Naive B cell (primary cell): ENCODE data around the gene NELFB. TPM values are rescaled to one million over a fixed set of nuclear protein-coding genes. Genes with fewer than 3 reads are reported as not detected.

ENCODE experiments used
- ATAC-seq, 2 donors: fragments of 150-1000 bp; cut with Tn5 transposase; 2 replicates each; pipeline ENCODE4 v1.10.0; 2021; ENCODE audit warnings: low read depth in 2 of 2, mild to moderate bottlenecking in 2 of 2, moderate library complexity in 2 of 2
- DNase-seq: peaks from one replicate; pipeline ENCODE4 v3.0.0; 2022
- H3K27ac Mint-ChIP-seq, 6 donors: one replicate each; pipeline ENCODE4 v1.8.0; 2020 to 2022; ENCODE audit warnings: mild to moderate bottlenecking in 6 of 6, mixed read lengths in 6 of 6, moderate library complexity in 5 of 6, inconsistent platforms in 2 of 6
- H3K27me3 Mint-ChIP-seq, 3 donors: one replicate each; pipeline ENCODE4 v1.8.0; 2021 to 2022; ENCODE audit warnings: mixed read lengths in 3 of 3, mild to moderate bottlenecking in 1 of 3
- H3K36me3 Mint-ChIP-seq, 2 donors: one replicate each; pipeline ENCODE4 v1.8.0; 2020 to 2022; ENCODE audit warnings: mixed read lengths in 2 of 2, inconsistent platforms in 1 of 2, mild to moderate bottlenecking in 1 of 2
- H3K4me1 Mint-ChIP-seq, 3 donors: one replicate each; pipeline ENCODE4 v1.8.0; 2020 to 2022; ENCODE audit warnings: mixed read lengths in 3 of 3, inconsistent platforms in 1 of 3, mild to moderate bottlenecking in 1 of 3, moderate library complexity in 1 of 3
- H3K4me3 Mint-ChIP-seq, 8 donors: one replicate each; pipeline ENCODE4 v1.8.0; 2020 to 2022; ENCODE audit warnings: mild to moderate bottlenecking in 8 of 8, mixed read lengths in 8 of 8, moderate library complexity in 8 of 8, inconsistent platforms in 2 of 8
- H3K9me3 Mint-ChIP-seq, 7 donors: one replicate each; pipeline ENCODE4 v1.8.0; 2020 to 2022; ENCODE audit warnings: mixed read lengths in 7 of 7, mild to moderate bottlenecking in 5 of 7, inconsistent platforms in 2 of 7, moderate library complexity in 1 of 7
- polyA plus RNA-seq, 6 donors: library from polyadenylated mRNA; unstranded; fragments of 300-500 nt; fragmentation: Illumina TruSeq; gene quantifications; one replicate each; pipeline ENCODE4 v1.2.3, GENCODE V29; 2021; ENCODE audit warnings: low read depth in 6 of 6

NELFB gene
- polyA plus RNA-seq, 6 donors from 2014 or later: 23.5 to 37.8 (median 27.2) TPM

DNA sequence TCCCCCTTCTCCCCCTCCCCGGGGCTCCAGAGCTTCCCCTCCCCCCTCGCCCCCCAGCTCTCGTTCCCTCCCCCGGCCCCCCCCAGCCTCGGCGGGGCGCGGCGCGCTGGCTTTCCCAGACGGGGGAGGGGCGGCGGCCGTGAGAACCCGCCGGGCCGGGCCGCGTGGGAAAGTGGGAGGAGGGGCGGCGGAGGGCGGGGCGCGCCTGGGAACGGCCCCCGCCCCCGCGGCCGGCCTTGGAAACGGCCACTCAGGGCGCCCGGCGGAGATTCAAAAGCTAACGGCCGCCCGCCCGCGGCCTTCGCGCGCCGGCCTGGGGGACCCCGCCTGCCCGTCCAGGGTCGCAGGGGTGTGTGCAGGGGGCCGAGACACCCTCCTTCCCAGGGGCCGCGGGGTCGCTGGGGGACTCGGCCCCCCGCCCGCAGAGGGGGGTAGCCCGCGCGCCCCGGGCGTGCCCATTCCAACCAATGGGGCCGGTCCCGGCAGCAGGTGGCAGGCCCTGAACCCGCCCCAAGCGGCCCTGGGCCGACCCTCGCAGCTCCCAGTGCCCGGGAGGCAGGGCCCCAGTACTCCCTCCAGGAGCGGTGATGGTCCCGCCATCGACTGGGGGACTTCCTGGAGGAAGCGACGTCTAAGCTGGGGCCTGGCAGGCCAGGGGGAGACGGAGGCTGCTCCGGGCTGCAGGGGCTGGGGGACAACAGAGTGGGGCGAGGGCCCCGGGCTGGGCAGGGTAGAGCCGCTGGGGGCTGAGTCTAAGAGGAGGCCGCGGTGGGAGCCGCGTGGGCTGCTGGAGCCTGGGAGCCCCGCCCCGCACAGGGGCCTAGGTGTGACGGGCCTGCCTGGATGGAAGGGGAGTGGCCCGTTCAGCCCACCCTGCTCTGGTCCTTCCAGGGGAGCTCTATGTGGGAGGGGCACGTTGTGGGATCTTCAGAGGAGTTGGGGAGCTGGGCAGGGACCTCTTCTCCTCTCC is 61.2 kb downstream of the NELFB start:
- ATAC-seq (peak; percentile 22 to 34), DNase-seq (no peak)
- Mint-ChIP-seq H3K27ac (no peak overlapping the region), H3K4me1 (peaks cover 4 to 7% (median 4%) of the 10 kb centered on the region in 3 donors), H3K27me3 (peaks cover 0 to 6% (median 0%) of the 10 kb centered on the region in 3 donors), H3K4me3 (peak overlapping the region in 6 of 8 donors; percentile 27 to 60 (median 42)), H3K36me3 (no peaks in the 10 kb centered on the region), H3K9me3 (no peaks in the 10 kb centered on the region)

GRCh38 chr9:137317021-137317717 is 62.0 kb downstream of the NELFB start:
- Mint-ChIP-seq H3K4me1 (peaks cover 4 to 7% (median 4%) of the 10 kb centered on the region in 3 donors), H3K4me3 (peak overlapping the region in 2 of 8 donors; percentile 43 to 50), H3K27ac (no peak overlapping the region), H3K27me3 (peaks cover 0 to 6% (median 0%) of the 10 kb centered on the region in 3 donors), H3K36me3 (no peaks in the 10 kb centered on the region), H3K9me3 (no peaks in the 10 kb centered on the region)
- ATAC-seq: no peak
- no peak for DNase-seq

DNA sequence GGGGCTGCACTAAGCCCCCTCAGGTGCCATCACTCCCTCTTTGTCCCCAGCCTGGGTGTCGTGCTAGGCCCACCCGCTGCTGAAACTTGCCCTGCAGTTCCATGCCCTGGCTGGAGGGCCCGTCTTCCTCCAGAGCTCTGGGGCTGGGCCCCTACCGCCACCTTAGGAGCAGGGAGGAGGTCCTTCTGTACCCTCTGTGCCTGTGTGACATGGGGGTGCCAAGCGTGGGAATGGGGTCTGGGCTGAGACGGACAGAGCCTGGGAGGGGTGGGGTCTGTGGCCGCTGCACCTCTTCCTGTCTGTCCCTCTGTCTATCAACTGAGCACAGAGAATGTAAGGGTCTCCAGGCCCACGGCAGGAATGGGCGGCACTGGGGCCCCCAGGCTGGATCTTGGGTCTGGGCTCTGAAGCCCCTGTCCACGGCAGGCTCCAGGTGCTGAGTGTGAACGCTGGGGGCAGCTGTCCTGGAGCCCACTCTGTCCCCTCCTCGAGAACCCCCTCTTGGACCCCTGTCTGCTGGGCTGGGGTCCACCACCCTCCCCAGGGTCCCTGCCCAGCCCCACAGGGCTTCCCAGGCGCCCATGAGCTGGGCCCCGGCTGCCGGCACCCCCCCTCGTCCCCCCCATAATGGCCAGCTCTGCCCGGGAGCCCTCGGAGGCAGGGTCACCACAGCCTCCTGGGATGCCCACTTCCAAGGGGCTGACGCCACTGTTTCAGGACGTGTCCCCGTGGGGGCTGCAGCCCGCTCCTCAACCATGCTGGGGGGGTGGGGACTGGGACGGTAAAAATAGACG is 62.8 kb downstream of the NELFB start:
- no peaks in the 10 kb centered on the region for H3K9me3 Mint-ChIP-seq
- H3K27me3 Mint-ChIP-seq: peaks cover 0 to 6% (median 0%) of the 10 kb centered on the region in 3 donors
- ATAC-seq (no peak), DNase-seq (no peak)
- no peaks in the 10 kb centered on the region for H3K36me3 Mint-ChIP-seq
- H3K4me3 Mint-ChIP-seq: peak overlapping the region in 3 of 8 donors; percentile 20 to 35 (median 30)
- no peak overlapping the region for H3K27ac Mint-ChIP-seq
- H3K4me1 Mint-ChIP-seq: peaks cover 4 to 7% (median 4%) of the 10 kb centered on the region in 3 donors

GRCh38 chr9:137318602-137319001 is 63.5 kb downstream of the NELFB start:
- DNase-seq: no peak
- no peak overlapping the region for H3K27ac Mint-ChIP-seq
- H3K27me3 Mint-ChIP-seq: peaks cover 0 to 6% (median 0%) of the 10 kb centered on the region in 3 donors
- peaks cover 4 to 7% (median 4%) of the 10 kb centered on the region in 3 donors for H3K4me1 Mint-ChIP-seq
- H3K9me3 Mint-ChIP-seq: no peaks in the 10 kb centered on the region
- no peak overlapping the region for H3K4me3 Mint-ChIP-seq
- no peaks in the 10 kb centered on the region for H3K36me3 Mint-ChIP-seq
- ATAC-seq: no peak

DNA sequence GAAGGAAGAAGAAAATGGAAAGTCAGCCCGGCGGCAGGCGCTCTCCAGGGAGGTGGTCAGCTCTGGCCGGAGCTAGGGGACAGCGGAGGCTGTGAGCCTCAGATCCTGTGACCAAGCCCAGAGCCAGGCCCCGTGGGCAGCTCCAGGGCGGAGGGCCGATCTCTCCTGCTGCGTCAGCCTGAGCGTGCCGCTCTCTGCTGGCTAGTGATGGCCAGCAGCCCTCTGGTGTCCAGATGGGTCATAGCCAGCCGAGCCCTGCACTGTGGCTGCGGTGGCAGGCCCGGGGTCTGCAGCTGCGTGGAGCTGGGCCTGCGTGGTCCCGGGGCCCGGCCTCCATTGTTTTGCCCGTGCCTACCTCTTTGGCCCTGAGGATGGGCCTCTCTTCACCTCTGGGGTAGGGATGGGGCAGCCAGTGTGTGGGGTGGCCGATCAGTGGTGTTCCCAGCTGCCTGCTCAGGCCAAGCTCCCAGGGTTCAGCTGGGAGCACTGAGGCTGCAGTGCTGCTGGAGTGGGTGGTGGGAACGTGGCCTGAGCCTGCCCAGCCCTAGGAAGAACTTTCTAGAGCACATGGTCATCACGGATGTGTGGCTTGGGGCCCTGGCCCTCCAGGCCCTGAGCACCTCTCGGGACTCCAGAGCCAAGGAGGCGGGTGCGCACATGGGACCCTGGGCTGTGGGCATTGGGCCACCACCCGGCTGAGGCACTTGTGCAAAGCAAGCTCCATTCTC is 64.0 kb downstream of the NELFB start:
- Mint-ChIP-seq H3K27me3 (peaks cover 0 to 6% (median 0%) of the 10 kb centered on the region in 3 donors), H3K4me3 (peak overlapping the region in 1 of 8 donors; percentile 32), H3K9me3 (no peaks in the 10 kb centered on the region), H3K27ac (peak overlapping the region in 1 of 6 donors; percentile 81), H3K36me3 (no peaks in the 10 kb centered on the region), H3K4me1 (peaks cover 4 to 7% (median 4%) of the 10 kb centered on the region in 3 donors)
- no peak for ATAC-seq
- DNase-seq: no peak

DNA sequence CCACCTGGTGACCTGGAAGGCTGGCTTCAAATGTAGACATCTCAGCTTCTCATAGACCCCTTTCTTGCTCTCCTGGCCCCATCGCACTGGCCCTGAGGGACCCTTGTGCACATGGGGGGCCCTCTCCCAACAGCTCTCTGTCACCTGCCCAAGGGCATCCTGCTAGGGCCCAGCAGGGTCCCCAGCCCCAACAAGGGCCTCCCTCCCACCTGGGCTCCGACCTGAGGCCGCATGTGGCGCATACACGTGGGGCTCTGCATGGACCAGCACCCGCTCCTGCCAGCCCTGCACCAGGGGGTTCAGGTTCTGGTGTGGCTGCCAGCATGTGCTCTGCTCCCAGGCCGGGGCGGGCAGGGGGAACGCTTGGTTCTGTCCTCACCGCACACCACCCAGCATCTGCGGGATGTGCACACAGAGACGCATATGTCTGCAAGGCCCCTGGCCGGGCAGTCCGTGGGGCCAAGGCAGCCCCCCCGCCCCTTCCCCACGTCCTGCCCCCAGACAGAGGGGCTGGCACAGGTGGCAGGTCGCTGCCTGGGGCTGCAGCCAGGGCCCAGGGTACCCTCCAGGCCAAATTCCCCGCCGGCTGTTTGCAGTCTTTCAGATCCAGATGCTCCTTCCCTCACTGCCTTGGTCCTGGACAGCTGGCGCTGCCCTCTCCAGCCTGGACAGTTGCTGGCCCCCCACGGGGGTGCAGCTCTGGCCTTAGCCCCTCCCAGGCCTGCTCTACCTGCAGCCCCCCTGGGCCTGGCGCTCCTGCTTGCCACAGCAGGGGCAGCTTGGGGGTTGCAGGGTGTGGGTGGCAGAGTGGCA is 64.8 kb downstream of the NELFB start:
- Mint-ChIP-seq H3K36me3 (no peaks in the 10 kb centered on the region), H3K27ac (peak overlapping the region in 1 of 6 donors; percentile 90), H3K9me3 (no peaks in the 10 kb centered on the region), H3K27me3 (peaks cover 0 to 6% (median 0%) of the 10 kb centered on the region in 3 donors), H3K4me1 (peaks cover 4 to 8% (median 5%) of the 10 kb centered on the region in 3 donors), H3K4me3 (peak overlapping the region in 4 of 8 donors; percentile 32 to 77 (median 74))
- DNase-seq (no peak), ATAC-seq (no peak)

- H3K27ac Mint-ChIP-seq: peak overlapping the region in 5 of 6 donors; percentile 14 to 90 (median 41)
- peak; percentile 88 to 90 for ATAC-seq
- peaks cover 0 to 6% (median 0%) of the 10 kb centered on the region in 3 donors for H3K27me3 Mint-ChIP-seq
- no peaks in the 10 kb centered on the region for H3K9me3 Mint-ChIP-seq
- peak; percentile 68 for DNase-seq
- H3K36me3 Mint-ChIP-seq: no peaks in the 10 kb centered on the region
- peak overlapping the region; percentile 46 to 85 (median 76) for H3K4me3 Mint-ChIP-seq
- H3K4me1 Mint-ChIP-seq: peaks cover 4 to 12% (median 9%) of the 10 kb centered on the region in 3 donors
These were observed 65.6 kb downstream of the NELFB start for GRCh38 chr9:137320555-137321384.

DNA sequence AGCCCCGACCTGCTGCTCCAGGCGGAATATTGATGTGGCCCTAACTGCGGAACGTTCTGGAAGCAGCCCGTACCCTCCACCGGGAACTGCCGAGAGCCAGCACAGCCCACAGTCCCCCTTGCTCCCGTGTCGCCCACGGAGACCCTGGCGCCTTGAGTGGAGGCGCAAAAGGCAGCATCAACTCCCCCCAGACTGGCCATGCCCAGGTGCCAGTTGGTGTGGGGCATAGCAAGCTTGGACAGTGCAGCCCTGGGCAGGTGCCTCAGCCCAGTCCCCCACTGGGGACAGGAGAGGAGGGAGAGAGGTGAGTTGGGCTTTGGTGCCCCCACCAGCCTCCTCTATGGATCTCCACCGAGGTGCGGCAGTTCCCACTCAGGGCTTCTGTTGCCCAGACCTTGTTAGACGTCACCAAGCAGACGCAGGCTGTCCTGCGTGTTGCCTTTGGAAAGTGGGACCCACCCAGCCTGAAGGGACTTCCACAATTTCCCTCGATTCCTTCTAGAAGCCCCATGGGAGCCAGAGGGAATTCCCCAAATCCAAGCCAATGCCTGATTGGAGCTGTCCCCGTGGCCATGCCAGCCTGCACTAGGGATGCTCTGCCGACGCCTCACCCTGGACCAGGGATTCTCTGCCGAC is 66.7 kb downstream of the NELFB start:
- peak overlapping the region in 2 of 8 donors; percentile 8 to 30 for H3K4me3 Mint-ChIP-seq
- ATAC-seq (no peak), DNase-seq (no peak)
- no peak overlapping the region for H3K27ac Mint-ChIP-seq
- H3K36me3 Mint-ChIP-seq: no peaks in the 10 kb centered on the region
- H3K9me3 Mint-ChIP-seq: peaks cover 0 to 2% (median 0%) of the 10 kb centered on the region in 7 donors
- peaks cover 0 to 3% (median 0%) of the 10 kb centered on the region in 3 donors for H3K27me3 Mint-ChIP-seq
- H3K4me1 Mint-ChIP-seq: peaks cover 10 to 23% (median 20%) of the 10 kb centered on the region in 3 donors
